UCSD-AML1 (cell line): ENCODE results near the gene SOX1.

ENCODE experiments used
- DNase-seq: peaks from one replicate; lab custom pipeline; 2025; ENCODE audit not compliant: unreplicated experiment; lab: John Stamatoyannopoulos, UW

The SOX1 gene

GRCh38 chr13:112058519-112058873, 8.5 kb upstream of the SOX1 start:
- no peak for DNase-seq

GRCh38 chr13:112058941-112059340, 8.0 kb upstream of the SOX1 start:
- DNase-seq, result no peak

- no peak for DNase-seq
These were observed 7.3 kb upstream of the SOX1 start for GRCh38 chr13:112059457-112060281.

- DNase-seq, result no peak
These were observed 6.6 kb upstream of the SOX1 start for GRCh38 chr13:112060282-112060830.

GRCh38 chr13:112060899-112061366, 6.0 kb upstream of the SOX1 start:
- no peak for DNase-seq

- no peak for DNase-seq
These were observed 5.4 kb upstream of the SOX1 start for GRCh38 chr13:112061367-112062061.

- no peak for DNase-seq
These were observed 4.8 kb upstream of the SOX1 start for GRCh38 chr13:112062072-112062567.

- no peak for DNase-seq
These were observed 4.1 kb upstream of the SOX1 start for GRCh38 chr13:112062571-112063570.

- no peak for DNase-seq
These were observed 3.1 kb upstream of the SOX1 start for GRCh38 chr13:112063807-112064206.

GRCh38 chr13:112064222-112064621, 2.7 kb upstream of the SOX1 start:
- no peak for DNase-seq

GRCh38 chr13:112065521-112065866, 1.5 kb upstream of the SOX1 start:
- DNase-seq, result no peak

GRCh38 chr13:112065867-112066623, 904 bp upstream of the SOX1 start:
- DNase-seq, result no peak

GRCh38 chr13:112066624-112067004, 335 bp upstream of the SOX1 start:
- DNase-seq, result no peak

- no peak for DNase-seq
These were observed 1.1 kb downstream of the SOX1 start for GRCh38 chr13:112067871-112068539.

- DNase-seq, result no peak
These were observed 1.7 kb downstream of the SOX1 start for GRCh38 chr13:112068540-112069060.

GRCh38 chr13:112069061-112069844, 2.3 kb downstream of the SOX1 start:
- no peak for DNase-seq

- DNase-seq, result no peak
These were observed 2.9 kb downstream of the SOX1 start for GRCh38 chr13:112069845-112070251.

GRCh38 chr13:112071102-112071722, 4.3 kb downstream of the SOX1 start:
- no peak for DNase-seq
